HEK293 (cell line): Measurements from ENCODE around the gene KIAA0825.

Experiments used
- CTCF ChIA-PET: fragments of 350-600 bp; formaldehyde crosslinking; extraction: SDS; loops from one replicate; lab custom pipeline; 2021; ENCODE audit warnings: antibody characterized with exemption; lab: Yijun Ruan, JAX
- POLR2A ChIA-PET: fragments of 300-600 bp; formaldehyde crosslinking; extraction: SDS; loops from one replicate; lab custom pipeline; 2020; ENCODE audit warnings: antibody characterized with exemption, inconsistent platforms; lab: Yijun Ruan, JAX
- H3K27ac ChIP-seq: fragments of 200-500 bp; sonication (Bioruptor generic); 2 replicates; pipeline ENCODE4 v1.5.1; 2014; ENCODE audit warnings: low read depth, low read length, control low read depth, inconsistent platforms; ENCODE audit errors: extremely low read depth
- H3K36me3 ChIP-seq, 2 experiments: fragments of 200-500 bp in 1 of 2; sonication (Bioruptor generic) in 1 of 2; 1 replicate in 1 of 2; 2 replicates in 1 of 2; pipeline ENCODE4 v1.5.1; 2014 to 2017; ENCODE audit warnings: inconsistent platforms in 2 of 2, low read length in 2 of 2; ENCODE audit not compliant: control insufficient read depth in 2 of 2, insufficient read depth in 1 of 2
- H3K4me1 ChIP-seq: fragments of 200-500 bp; sonication (Bioruptor generic); 2 replicates; pipeline ENCODE4 v1.5.1; 2014; ENCODE audit warnings: mild to moderate bottlenecking, low read length, inconsistent platforms; ENCODE audit not compliant: control insufficient read depth, insufficient read depth
- H3K4me3 ChIP-seq: 2 replicates; pipeline ENCODE4 v1.5.1; 2011; ENCODE audit warnings: low read depth, mild to moderate bottlenecking, control low read depth, low read length, moderate library complexity
- H3K9me3 ChIP-seq: fragments of 200-500 bp; sonication (Bioruptor generic); 2 replicates; pipeline ENCODE4 v1.5.1; 2014; ENCODE audit warnings: low read depth, low read length, inconsistent platforms; ENCODE audit not compliant: control insufficient read depth, insufficient read depth
- CTCF ChIP-seq: fragments of 450-650 bp; formaldehyde crosslinking; IDR thresholded peaks from 2 replicates; pipeline ENCODE4 v1.5.1; 2016; ENCODE audit warnings: missing biosample characterization, missing genetic modification characterization
- GLIS2 ChIP-seq: fragments of 450-650 bp; formaldehyde crosslinking; IDR thresholded peaks from 2 replicates; pipeline ENCODE4 v1.5.1; 2016; ENCODE audit warnings: missing biosample characterization, missing genetic modification characterization
- HOXA7 ChIP-seq: sonication (generic); formaldehyde crosslinking; IDR thresholded peaks from 2 replicates; pipeline ENCODE4 v1.8.1; 2022; ENCODE audit warnings: missing genetic modification reagents, borderline replicate concordance
- OVOL3 ChIP-seq: fragments of 450-650 bp; formaldehyde crosslinking; IDR thresholded peaks from 2 replicates; pipeline ENCODE4 v1.5.1; 2016; ENCODE audit warnings: missing biosample characterization, missing genetic modification characterization
- PBX3 ChIP-seq: sonication (generic); formaldehyde crosslinking; IDR thresholded peaks from 2 replicates; pipeline ENCODE4 v1.8.1; 2022; ENCODE audit warnings: mild to moderate bottlenecking, moderate library complexity, missing genetic modification reagents
- PRDM10 ChIP-seq: fragments of 450-650 bp; formaldehyde crosslinking; IDR thresholded peaks from 2 replicates; pipeline ENCODE4 v1.5.1; 2016; ENCODE audit warnings: missing biosample characterization, missing genetic modification characterization
- PRDM6 ChIP-seq: fragments of 450-650 bp; formaldehyde crosslinking; IDR thresholded peaks from 2 replicates; pipeline ENCODE4 v1.5.1; 2017; ENCODE audit warnings: missing biosample characterization, missing genetic modification characterization
- REST ChIP-seq: fragments of 450-650 bp; formaldehyde crosslinking; IDR thresholded peaks from 2 replicates; pipeline ENCODE4 v1.5.1; 2016; ENCODE audit warnings: missing biosample characterization, missing genetic modification characterization
- SALL2 ChIP-seq: fragments of 450-650 bp; formaldehyde crosslinking; IDR thresholded peaks from 2 replicates; pipeline ENCODE4 v1.5.0; 2017; ENCODE audit warnings: missing biosample characterization, mild to moderate bottlenecking, missing genetic modification characterization, borderline replicate concordance
- ZFP37 ChIP-seq: fragments of 450-650 bp; formaldehyde crosslinking; IDR thresholded peaks from 2 replicates; pipeline ENCODE4 v1.5.1; 2016; ENCODE audit warnings: missing biosample characterization, missing genetic modification characterization
- ZNF155 ChIP-seq: fragments of 450-650 bp; formaldehyde crosslinking; IDR thresholded peaks from 2 replicates; pipeline ENCODE4 v1.5.1; 2016; ENCODE audit warnings: missing biosample characterization, missing genetic modification characterization
- ZNF16 ChIP-seq: fragments of 450-650 bp; formaldehyde crosslinking; IDR thresholded peaks from 2 replicates; pipeline ENCODE4 v1.5.1; 2016; ENCODE audit warnings: low read depth, missing biosample characterization, missing genetic modification characterization
- ZNF223 ChIP-seq: fragments of 450-650 bp; formaldehyde crosslinking; IDR thresholded peaks from 2 replicates; pipeline ENCODE4 v1.5.1; 2016; ENCODE audit warnings: missing biosample characterization, missing genetic modification characterization
- ZNF292 ChIP-seq: fragments of 450-650 bp; formaldehyde crosslinking; IDR thresholded peaks from 2 replicates; pipeline ENCODE4 v1.5.1; 2016; ENCODE audit warnings: low read depth, missing biosample characterization, missing genetic modification characterization, borderline replicate concordance
- ZNF433 ChIP-seq: fragments of 450-650 bp; formaldehyde crosslinking; IDR thresholded peaks from 2 replicates; pipeline ENCODE4 v1.5.1; 2016; ENCODE audit warnings: missing biosample characterization, missing genetic modification characterization, low read depth
- ZNF530 ChIP-seq: fragments of 450-650 bp; formaldehyde crosslinking; IDR thresholded peaks from 2 replicates; pipeline ENCODE4 v1.5.1; 2016; ENCODE audit warnings: low read depth, missing biosample characterization, missing genetic modification characterization
- ZNF600 ChIP-seq: fragments of 450-650 bp; formaldehyde crosslinking; IDR thresholded peaks from 2 replicates; pipeline ENCODE4 v1.5.1; 2016; ENCODE audit warnings: missing biosample characterization, missing genetic modification characterization

KIAA0825 gene

GRCh38 chr5:94470802-94471201, 147.6 kb downstream of the KIAA0825 start:
- TF ChIP-seq ZNF600 (tag by site-specific recombination) (no peak), SALL2 (no peak), ZNF433 (no peak), ZFP37 (tag by site-specific recombination) (no peak), REST (tag by site-specific recombination) (no peak), CTCF (tag by site-specific recombination) (no peak), ZNF16 (tag by site-specific recombination) (no peak), GLIS2 (tag by site-specific recombination) (no peak), ZNF223 (tag by site-specific recombination) (no peak), OVOL3 (tag by site-specific recombination) (no peak), PBX3 (CRISPR knock-in tag) (no peak), ZNF530 (tag by site-specific recombination) (no peak), PRDM6 (tag by site-specific recombination) (no peak), ZNF155 (tag by site-specific recombination) (no peak), PRDM10 (tag by site-specific recombination) (no peak), ZNF292 (tag by site-specific recombination) (no peak), HOXA7 (CRISPR knock-in tag) (no peak)
- ChIA-PET POLR2A (no interaction called here), CTCF (no interaction called here)
- Histone ChIP-seq H3K4me1 (peaks cover 14% of the 10 kb centered on the region), H3K4me3 (no peak overlapping the region), H3K9me3 (no peaks in the 10 kb centered on the region), H3K36me3 (no peaks in the 10 kb centered on the region), H3K27ac (no peak overlapping the region)
